Duodenal mucosa (tissue), 2 donors: ENCODE measurements around the gene ADK.
"Not testable (repeated sequence)": the region's sequence is repeated elsewhere in the genome, so short reads cannot be mapped to it uniquely, and the experiment has no call there.

Experiments
- H3K27ac ChIP-seq: one replicate; pipeline ENCODE4 v1.7.0; 2013; ENCODE audit warnings: low read depth, low read length
- H3K27me3 ChIP-seq, 2 donors: one replicate each; pipeline ENCODE4 v1.7.0; 2013; ENCODE audit warnings: low read length in 2 of 2, control low read depth in 1 of 2; ENCODE audit not compliant: insufficient read depth in 2 of 2, control insufficient read depth in 1 of 2
- H3K36me3 ChIP-seq, 2 donors: one replicate each; pipeline ENCODE4 v1.7.0; 2013; ENCODE audit warnings: low read length in 2 of 2, control low read depth in 1 of 2; ENCODE audit not compliant: insufficient read depth in 2 of 2, control insufficient read depth in 1 of 2
- H3K4me1 ChIP-seq, 2 donors: one replicate each; pipeline ENCODE4 v1.7.0; 2013; ENCODE audit warnings: low read length in 2 of 2, control low read depth in 1 of 2; ENCODE audit not compliant: insufficient read depth in 2 of 2, control insufficient read depth in 1 of 2
- H3K4me3 ChIP-seq, 2 donors: one replicate each; pipeline ENCODE4 v1.7.0; 2013; ENCODE audit warnings: low read length in 2 of 2, low read depth in 1 of 2
- H3K9ac ChIP-seq, 2 donors: one replicate each; pipeline ENCODE4 v1.7.0; 2013; ENCODE audit warnings: low read length in 2 of 2, low read depth in 1 of 2
- H3K9me3 ChIP-seq, 2 donors: one replicate each; pipeline ENCODE4 v1.7.0; 2013; ENCODE audit warnings: low read length in 2 of 2, control low read depth in 1 of 2; ENCODE audit not compliant: control insufficient read depth in 1 of 2

Gene ADK

GRCh38 chr10:74439213-74439612 lies 288.2 kb downstream of the ADK start:
- no peak overlapping the region for H3K9ac ChIP-seq
- no peaks in the 10 kb centered on the region for H3K27me3 ChIP-seq
- no peak overlapping the region for H3K4me3 ChIP-seq
- no peak overlapping the region for H3K27ac ChIP-seq
- no peaks in the 10 kb centered on the region for H3K9me3 ChIP-seq
- H3K4me1 ChIP-seq: peaks cover 0 to 4% of the 10 kb centered on the region in 2 donors
- no peaks in the 10 kb centered on the region for H3K36me3 ChIP-seq

DNA sequence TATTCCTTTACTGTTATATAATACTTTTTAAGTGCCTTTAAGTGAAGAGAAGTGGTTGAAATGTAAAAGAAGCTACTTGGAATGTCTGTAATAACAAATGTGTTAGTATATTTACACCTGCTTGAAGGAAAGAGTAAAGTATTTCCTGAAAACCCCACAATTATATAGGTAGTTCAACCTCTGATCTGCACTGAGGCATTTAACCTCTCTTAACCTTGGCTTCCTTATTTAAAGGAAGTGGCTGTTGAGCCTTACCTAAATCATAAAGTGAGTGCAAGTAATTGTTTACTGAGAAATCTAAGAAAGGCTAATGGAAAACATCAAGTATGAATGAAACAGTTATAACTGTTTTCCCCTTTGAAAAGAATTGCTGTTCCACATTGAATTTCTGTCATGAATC lies 294.5 kb downstream of the ADK start:
- H3K27ac ChIP-seq: no peak overlapping the region

GRCh38 chr10:74450602-74451001 lies 299.6 kb downstream of the ADK start:
- Histone ChIP-seq H3K4me1 (no peaks in the 10 kb centered on the region), H3K36me3 (no peaks in the 10 kb centered on the region), H3K9me3 (no peaks in the 10 kb centered on the region), H3K9ac (no peak overlapping the region), H3K4me3 (no peak overlapping the region), H3K27me3 (no peaks in the 10 kb centered on the region), H3K27ac (no peak overlapping the region)

More for the DNA sequence above, 294.5 kb downstream of the ADK start:
- H3K9ac ChIP-seq: no peak overlapping the region
- no peaks in the 10 kb centered on the region for H3K9me3 ChIP-seq
- no peaks in the 10 kb centered on the region for H3K4me1 ChIP-seq
- H3K36me3 ChIP-seq: no peaks in the 10 kb centered on the region
- H3K4me3 ChIP-seq: no peak overlapping the region
- no peaks in the 10 kb centered on the region for H3K27me3 ChIP-seq

GRCh38 chr10:74451127-74451829 lies 300.3 kb downstream of the ADK start:
- Histone ChIP-seq H3K4me1 (no peaks in the 10 kb centered on the region), H3K27ac (no peak overlapping the region), H3K4me3 (no peak overlapping the region), H3K9me3 (no peaks in the 10 kb centered on the region), H3K36me3 (no peaks in the 10 kb centered on the region), H3K9ac (no peak overlapping the region), H3K27me3 (no peaks in the 10 kb centered on the region)

GRCh38 chr10:74453169-74453568 lies 302.1 kb downstream of the ADK start:
- no peak overlapping the region for H3K27ac ChIP-seq
- no peaks in the 10 kb centered on the region for H3K9me3 ChIP-seq
- H3K4me3 ChIP-seq: no peak overlapping the region
- H3K4me1 ChIP-seq: no peaks in the 10 kb centered on the region
- H3K9ac ChIP-seq: no peak overlapping the region
- H3K36me3 ChIP-seq: no peaks in the 10 kb centered on the region
- no peaks in the 10 kb centered on the region for H3K27me3 ChIP-seq

- not testable (repeated sequence) for H3K4me3 ChIP-seq, H3K9ac ChIP-seq, H3K36me3 ChIP-seq, H3K9me3 ChIP-seq, H3K27ac ChIP-seq, H3K4me1 ChIP-seq, H3K27me3 ChIP-seq
Measured at GRCh38 chr10:74457478-74457877, 306.5 kb downstream of the ADK start.

GRCh38 chr10:74460812-74461211 lies 309.8 kb downstream of the ADK start:
- Histone ChIP-seq H3K9me3 (no peaks in the 10 kb centered on the region), H3K4me1 (no peaks in the 10 kb centered on the region), H3K27ac (no peak overlapping the region)

GRCh38 chr10:74474022-74474713 lies 323.1 kb downstream of the ADK start:
- Histone ChIP-seq H3K9ac (no peak overlapping the region), H3K4me3 (no peak overlapping the region), H3K4me1 (no peaks in the 10 kb centered on the region), H3K27ac (no peak overlapping the region), H3K27me3 (no peaks in the 10 kb centered on the region), H3K36me3 (no peaks in the 10 kb centered on the region), H3K9me3 (no peaks in the 10 kb centered on the region)

More at GRCh38 chr10:74460812-74461211, 309.8 kb downstream of the ADK start:
- H3K27me3 ChIP-seq: no peaks in the 10 kb centered on the region
- H3K36me3 ChIP-seq: no peaks in the 10 kb centered on the region
- H3K4me3 ChIP-seq: no peak overlapping the region
- H3K9ac ChIP-seq: no peak overlapping the region

GRCh38 chr10:74476162-74476706 lies 325.2 kb downstream of the ADK start:
- H3K27ac ChIP-seq, H3K4me3 ChIP-seq, H3K9ac ChIP-seq, H3K9me3 ChIP-seq, H3K27me3 ChIP-seq, H3K4me1 ChIP-seq, H3K36me3 ChIP-seq: not testable (repeated sequence)

DNA sequence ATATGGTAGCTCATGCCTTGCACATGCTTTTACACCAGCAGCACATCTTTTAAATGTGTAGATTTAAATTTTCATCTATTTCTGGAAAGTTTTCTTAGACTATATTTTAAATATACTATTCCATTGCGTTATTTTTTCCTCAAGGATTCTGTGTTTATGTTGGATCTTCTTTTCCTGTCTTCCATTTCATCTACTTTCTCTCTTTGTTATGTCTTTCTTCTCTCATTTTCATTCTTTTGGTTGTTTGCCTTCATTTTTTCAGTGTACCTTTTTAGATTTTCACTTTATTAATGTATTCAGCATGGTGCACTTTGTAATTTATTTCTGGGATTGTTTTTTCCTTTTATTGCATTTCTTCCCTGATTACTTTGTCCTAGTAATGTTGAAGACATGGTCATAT lies 329.8 kb downstream of the ADK start:
- no peak overlapping the region for H3K27ac ChIP-seq
- H3K9ac ChIP-seq: no peak overlapping the region
- no peaks in the 10 kb centered on the region for H3K4me1 ChIP-seq
- no peaks in the 10 kb centered on the region for H3K27me3 ChIP-seq
- no peak overlapping the region for H3K4me3 ChIP-seq
- H3K9me3 ChIP-seq: peaks cover 0 to 3% of the 10 kb centered on the region in 2 donors
- no peaks in the 10 kb centered on the region for H3K36me3 ChIP-seq
